NB4 (cell line): ENCODE results near the gene DGLUCY.

ENCODE experiments used
- POLR2A ChIP-seq: IDR thresholded peaks from 2 replicates; pipeline ENCODE4 v1.6.1; 2011; ENCODE audit warnings: mild to moderate bottlenecking; ENCODE audit not compliant: insufficient read length; ENCODE audit errors: extremely low read depth
- TF ChIP-seq, protein P1 (sequence below): IDR thresholded peaks from one replicate; pipeline ENCODE4 v1.5.1; 2012; ENCODE audit warnings: low read depth, low read length

DNA sequence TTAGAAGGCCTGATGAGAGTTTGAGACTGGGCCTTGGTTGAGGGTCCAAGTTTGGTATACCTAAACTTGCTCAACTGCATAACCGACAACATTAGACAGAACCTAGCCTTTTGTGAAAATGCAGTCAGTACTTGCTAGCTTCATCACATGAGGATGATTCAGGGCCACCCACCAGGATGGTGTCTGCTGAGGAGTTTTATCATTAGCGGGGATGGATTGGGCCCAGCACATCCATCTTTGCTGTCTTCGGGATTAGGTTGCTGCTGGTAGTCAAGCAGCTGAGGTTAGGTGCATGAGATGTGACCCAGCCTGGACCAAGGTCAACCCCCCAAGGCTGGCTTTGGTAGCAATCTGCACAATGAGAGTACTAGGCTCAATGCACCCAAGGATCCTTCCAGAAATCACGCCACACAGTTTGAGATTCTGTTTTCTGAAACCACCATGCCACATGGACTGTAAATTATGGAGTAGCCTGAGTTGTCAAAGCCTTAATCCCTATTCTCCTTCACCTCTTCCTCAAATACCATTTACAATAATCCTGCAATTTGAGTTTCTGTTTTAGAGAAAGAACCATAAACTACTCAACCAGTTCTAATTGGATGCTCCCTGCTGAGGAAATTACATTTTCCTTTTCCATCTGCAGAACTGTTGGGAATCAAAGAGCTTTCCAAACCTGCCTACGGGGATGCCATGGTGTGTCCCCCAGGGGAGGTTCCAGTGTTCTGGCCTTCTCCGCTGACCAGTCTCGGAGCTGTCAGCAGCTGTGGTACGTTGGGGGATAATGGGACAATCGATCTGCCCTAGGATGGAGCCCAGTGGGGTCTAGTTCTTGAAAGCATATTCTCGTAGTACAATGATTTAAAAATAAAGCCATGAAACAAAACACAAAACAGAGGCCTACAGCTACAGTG lies 61.7 kb downstream of the DGLUCY start:
- TF ChIP-seq, protein P1, sequence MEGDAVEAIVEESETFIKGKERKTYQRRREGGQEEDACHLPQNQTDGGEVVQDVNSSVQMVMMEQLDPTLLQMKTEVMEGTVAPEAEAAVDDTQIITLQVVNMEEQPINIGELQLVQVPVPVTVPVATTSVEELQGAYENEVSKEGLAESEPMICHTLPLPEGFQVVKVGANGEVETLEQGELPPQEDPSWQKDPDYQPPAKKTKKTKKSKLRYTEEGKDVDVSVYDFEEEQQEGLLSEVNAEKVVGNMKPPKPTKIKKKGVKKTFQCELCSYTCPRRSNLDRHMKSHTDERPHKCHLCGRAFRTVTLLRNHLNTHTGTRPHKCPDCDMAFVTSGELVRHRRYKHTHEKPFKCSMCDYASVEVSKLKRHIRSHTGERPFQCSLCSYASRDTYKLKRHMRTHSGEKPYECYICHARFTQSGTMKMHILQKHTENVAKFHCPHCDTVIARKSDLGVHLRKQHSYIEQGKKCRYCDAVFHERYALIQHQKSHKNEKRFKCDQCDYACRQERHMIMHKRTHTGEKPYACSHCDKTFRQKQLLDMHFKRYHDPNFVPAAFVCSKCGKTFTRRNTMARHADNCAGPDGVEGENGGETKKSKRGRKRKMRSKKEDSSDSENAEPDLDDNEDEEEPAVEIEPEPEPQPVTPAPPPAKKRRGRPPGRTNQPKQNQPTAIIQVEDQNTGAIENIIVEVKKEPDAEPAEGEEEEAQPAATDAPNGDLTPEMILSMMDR = no peak
- TF ChIP-seq POLR2A = no peak
